ENCODE measurements around the gene LEMD3.

Gene LEMD3

DNA sequence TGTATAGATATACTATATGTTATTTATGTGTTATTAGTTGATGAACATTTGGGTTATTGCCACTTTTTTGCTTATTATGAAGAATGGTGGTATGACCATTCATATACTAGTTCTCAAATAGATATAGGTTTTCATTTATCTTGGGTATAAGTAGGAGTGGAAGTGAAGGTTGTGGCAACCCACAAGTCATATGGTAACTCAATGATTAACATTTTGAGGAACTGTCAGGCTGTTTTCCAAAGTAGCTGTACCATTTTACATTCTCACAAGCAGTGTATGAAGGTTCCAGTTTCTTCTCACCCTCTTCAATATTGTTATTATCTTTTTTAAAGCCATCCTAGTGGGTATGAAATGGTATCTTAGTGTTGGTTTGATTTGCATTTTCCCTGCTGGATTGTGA is 90.1 kb downstream of the LEMD3 start:
- DNase-seq (ENCODE audit: insufficient read length, low spot score): no peak
- no peak for FAIRE-seq
- TF ChIP-seq, protein P1, sequence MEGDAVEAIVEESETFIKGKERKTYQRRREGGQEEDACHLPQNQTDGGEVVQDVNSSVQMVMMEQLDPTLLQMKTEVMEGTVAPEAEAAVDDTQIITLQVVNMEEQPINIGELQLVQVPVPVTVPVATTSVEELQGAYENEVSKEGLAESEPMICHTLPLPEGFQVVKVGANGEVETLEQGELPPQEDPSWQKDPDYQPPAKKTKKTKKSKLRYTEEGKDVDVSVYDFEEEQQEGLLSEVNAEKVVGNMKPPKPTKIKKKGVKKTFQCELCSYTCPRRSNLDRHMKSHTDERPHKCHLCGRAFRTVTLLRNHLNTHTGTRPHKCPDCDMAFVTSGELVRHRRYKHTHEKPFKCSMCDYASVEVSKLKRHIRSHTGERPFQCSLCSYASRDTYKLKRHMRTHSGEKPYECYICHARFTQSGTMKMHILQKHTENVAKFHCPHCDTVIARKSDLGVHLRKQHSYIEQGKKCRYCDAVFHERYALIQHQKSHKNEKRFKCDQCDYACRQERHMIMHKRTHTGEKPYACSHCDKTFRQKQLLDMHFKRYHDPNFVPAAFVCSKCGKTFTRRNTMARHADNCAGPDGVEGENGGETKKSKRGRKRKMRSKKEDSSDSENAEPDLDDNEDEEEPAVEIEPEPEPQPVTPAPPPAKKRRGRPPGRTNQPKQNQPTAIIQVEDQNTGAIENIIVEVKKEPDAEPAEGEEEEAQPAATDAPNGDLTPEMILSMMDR (IDR thresholded peaks at IDR 0.05; ENCODE audit: insufficient read depth, missing control alignments): no peak

DNA sequence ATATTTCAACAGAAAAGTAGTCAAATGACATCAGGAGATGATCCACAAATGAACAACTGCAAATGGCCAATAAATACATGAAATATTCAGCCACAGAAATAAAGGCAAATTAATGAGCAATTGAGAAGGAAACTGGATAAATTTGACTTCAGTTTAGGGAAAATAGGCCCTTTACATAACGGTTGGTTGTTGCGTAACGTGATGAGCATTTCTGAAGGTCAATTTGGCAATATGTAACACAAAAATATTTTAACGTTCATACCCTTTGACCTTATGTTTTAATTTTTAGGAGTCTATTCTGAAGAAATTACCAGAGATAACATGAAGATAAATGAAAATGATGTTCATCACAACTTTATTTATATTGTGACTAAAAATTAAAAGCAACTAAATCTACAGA is 94.4 kb downstream of the LEMD3 start:
- no peak for FAIRE-seq
- TF ChIP-seq, protein P1 (IDR thresholded peaks at IDR 0.05; ENCODE audit: insufficient read depth, missing control alignments): no peak
- DNase-seq (ENCODE audit: insufficient read length, low spot score): no peak

DNA sequence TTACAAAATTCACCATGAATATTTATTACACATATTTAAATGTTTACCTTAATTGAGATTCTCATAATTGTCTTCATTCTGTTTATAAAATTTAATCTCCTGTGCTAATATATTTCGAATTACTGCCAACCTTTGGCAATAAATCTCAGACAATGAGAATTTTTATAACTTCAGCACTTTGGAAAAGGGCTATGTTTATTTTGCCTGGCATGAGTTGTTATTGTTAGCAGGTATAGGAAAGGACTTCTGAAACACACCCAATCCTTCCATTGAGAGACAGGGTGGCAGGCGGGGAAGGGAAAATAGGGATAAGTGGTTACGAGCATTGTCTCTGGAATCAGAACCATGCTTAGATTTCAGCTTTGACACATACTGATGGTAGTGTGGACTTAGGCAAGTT is 97.0 kb downstream of the LEMD3 start:
- TF ChIP-seq, protein P1 (IDR thresholded peaks at IDR 0.05; ENCODE audit: insufficient read depth, missing control alignments): no peak
- FAIRE-seq: no peak
- DNase-seq (ENCODE audit: insufficient read length, low spot score): no peak

DNA sequence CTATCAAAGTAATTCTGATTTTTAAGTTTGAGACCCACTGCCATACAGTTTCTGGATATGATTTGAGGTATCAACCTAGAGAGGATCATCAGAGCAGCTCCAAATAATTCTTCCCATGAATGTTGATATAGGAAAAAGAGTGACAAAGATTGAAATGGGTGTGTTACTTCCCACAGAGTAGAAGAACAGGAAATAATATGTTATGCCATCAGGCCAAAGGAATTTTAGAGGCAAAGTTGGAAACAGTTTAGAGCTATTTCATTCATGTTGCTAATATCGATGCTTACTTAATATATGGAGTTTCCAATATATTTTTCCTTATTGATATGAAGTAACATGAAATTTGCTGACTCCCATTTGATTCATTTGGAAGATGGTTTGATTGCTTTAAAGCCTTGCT is 100.2 kb downstream of the LEMD3 start:
- no peak for DNase-seq (ENCODE audit: insufficient read length, low spot score)
- no peak for FAIRE-seq

DNA sequence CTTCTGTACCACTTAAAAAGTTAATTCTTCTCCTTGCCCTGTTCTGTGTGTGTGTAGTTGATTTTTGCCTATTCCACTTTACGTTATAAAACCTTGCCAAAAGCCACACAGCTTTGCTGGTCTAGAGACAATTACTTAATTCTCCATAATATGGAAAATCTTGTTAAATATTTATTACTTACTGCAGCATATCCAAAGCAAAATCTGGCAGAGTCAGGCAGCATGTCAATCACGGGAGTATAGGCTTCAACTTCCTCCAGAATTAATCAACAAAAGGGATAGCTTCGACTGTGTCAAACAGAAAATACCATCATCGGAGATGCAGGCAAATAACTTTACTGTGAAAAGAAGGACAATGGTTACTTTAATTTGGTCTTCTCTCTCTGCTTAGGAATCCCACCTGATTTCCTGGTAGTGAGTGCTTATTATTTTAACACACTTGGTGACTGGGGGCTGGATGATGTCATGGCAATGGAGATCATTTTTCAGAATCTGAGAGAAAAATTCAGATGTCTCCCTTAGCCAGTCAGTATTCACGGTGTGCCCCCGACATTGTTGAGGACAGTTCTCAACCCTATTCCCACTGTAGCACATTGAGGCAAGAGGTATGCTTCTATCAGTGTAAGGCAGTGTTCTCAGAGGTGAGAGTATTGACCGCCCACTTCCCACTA is 105.4 kb downstream of the LEMD3 start:
- TF ChIP-seq, protein P1 (IDR thresholded peaks at IDR 0.05; ENCODE audit: insufficient read depth, missing control alignments): no peak
- DNase-seq (ENCODE audit: insufficient read length, low spot score) (no peak), FAIRE-seq (no peak)

More for the DNA sequence above, 100.2 kb downstream of the LEMD3 start:
- TF ChIP-seq, protein P1 (IDR thresholded peaks at IDR 0.05; ENCODE audit: insufficient read depth, missing control alignments): no peak

DNA sequence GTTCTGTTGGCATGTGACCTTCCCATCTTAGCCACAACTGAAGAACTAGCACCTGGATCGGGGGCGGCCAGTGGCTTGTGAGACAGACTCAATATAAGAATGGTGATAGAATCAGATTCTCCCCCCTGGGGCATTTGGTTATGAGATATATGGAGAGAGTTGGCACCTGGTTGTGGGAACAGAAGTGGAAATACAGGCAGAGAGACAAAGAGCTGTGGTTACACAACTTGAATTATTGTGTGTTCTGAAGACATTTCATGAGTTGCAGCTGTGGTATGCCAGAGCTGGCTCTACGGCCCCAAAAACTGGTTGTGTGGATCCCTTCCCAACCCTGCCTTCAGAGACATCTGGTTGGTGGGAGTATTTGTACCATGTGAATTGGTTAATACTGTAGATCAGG is 106.2 kb downstream of the LEMD3 start:
- TF ChIP-seq, protein P1 (IDR thresholded peaks at IDR 0.05; ENCODE audit: insufficient read depth, missing control alignments): no peak
- DNase-seq (ENCODE audit: insufficient read length, low spot score): no peak
- FAIRE-seq: no peak

DNA sequence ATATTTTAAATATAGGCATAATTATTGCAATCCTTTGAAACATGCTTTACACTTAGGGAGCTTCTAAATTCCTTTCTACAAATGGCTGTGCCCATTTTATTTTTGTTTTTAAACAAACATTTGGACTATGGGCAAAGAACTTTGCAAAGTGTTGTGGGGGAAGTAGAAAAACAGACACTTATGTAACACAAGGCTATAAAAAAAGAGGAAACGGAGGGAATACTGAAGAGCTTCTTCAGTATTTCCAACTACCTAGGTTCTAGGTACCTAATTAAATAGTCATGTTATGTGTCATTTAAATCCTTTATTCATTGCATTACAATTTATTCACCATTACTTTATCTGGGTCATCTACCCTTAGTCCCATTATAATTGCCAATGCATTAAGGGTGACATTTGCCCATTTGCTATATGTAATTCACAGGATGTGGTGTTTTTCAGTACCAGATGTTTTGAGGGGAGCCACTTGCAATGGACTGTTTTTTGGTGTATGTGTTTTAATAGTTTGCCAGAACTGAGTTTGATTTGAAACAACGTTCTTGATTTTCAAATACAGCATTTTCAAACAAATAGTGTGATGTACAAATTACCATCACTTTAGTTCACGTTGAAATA is 107.6 kb downstream of the LEMD3 start:
- FAIRE-seq (no peak), DNase-seq (ENCODE audit: insufficient read length, low spot score) (no peak)
- TF ChIP-seq, protein P1 (IDR thresholded peaks at IDR 0.05; ENCODE audit: insufficient read depth, missing control alignments): no peak

All from D721Med (cell line).